Measurements from ENCODE around the gene TFPT. TPM values are rescaled to one million over a fixed set of nuclear protein-coding genes. Genes with fewer than 3 reads are reported as not detected.

Gene TFPT
- total and polyA plus RNA-seq, 7 donors = 18.2 to 28.6 (median 22.4) TPM

DNA sequence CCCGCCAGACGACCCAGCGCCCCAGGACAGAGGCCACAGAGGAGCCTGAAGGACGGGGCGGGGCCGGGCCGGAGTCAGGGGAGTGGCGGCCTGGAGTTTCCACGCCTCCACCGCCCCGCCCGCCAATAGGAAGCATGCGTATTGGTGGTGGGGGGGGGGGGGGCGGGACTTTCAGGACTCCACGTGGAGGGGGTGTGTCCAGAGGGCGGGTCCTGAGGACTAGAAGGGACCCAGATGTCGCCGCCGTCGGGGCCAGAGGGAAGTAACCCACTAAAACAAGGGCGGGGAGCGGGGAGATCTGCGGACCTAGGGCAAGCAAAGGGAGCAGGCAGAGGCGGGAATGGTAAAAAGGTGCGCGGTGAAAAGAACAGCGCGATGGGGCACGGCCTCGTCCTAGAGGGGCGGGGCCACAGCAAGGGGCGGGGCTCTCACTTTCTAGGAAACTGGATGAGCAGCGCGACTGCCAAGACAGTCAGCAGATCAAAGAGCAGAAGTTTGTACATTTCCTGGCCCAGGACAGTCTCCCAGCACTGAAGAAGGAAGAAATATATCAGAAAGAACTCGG, 46.9 kb upstream of the TFPT start:
- DNase-seq = peak; percentile 96
- Histone ChIP-seq H3K27ac (peak overlapping the region; percentile 44 to 94 (median 56)), H3K36me3 (peaks cover 0 to 10% (median 4%) of the 10 kb centered on the region in 4 donors), H3K9me3 (no peaks in the 10 kb centered on the region), H3K4me3 (peak overlapping the region; percentile 24 to 48 (median 35)), H3K27me3 (peaks cover 4 to 30% (median 25%) of the 10 kb centered on the region in 3 donors), H3K4me1 (peaks cover 0 to 55% (median 52%) of the 10 kb centered on the region in 4 donors)
- TF ChIP-seq POLR2A (IDR thresholded peaks at IDR 0.05) = no peak
- 1 to 2% methylated on average over 35 of the region's 35 CpGs for WGBS, 2 donors
- intact Hi-C loops (cut with DNase I) = loop anchor here (5.0 kb wide), 1 partner anchor 40 kb away; the partner anchor contains the start of gene RPS9

DNA sequence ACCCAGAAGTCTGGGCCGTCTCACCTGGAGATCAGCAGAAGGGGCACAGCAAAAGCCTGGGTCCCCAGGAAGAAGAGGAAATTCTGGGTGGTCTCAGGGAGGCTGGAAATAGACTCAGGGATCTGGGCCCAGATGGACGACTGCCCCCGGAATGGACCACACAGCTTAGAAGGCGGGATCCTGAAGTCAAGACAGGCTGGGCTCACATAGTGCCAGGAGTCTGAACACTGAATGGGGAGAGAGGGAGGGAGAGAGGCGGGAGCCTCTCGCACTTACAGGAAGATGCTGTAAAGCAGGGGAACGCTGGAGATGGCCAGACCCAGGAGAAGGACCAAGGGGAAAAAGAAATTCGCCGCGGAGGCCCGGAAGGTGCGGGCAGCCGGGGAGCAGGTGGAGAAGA, 45.4 kb upstream of the TFPT start:
- intact Hi-C loops (cut with DNase I) = loop anchor here (5.0 kb wide), 1 partner anchor 41 kb away; the partner anchor contains the start of gene RPS9
- TF ChIP-seq EP300 (IDR thresholded peaks at IDR 0.05) (no peak), POLR2AphosphoS5 (IDR thresholded peaks at IDR 0.05) (no peak), POLR2A (IDR thresholded peaks at IDR 0.05) (no peak)
- TF ChIP-seq, protein P1, sequence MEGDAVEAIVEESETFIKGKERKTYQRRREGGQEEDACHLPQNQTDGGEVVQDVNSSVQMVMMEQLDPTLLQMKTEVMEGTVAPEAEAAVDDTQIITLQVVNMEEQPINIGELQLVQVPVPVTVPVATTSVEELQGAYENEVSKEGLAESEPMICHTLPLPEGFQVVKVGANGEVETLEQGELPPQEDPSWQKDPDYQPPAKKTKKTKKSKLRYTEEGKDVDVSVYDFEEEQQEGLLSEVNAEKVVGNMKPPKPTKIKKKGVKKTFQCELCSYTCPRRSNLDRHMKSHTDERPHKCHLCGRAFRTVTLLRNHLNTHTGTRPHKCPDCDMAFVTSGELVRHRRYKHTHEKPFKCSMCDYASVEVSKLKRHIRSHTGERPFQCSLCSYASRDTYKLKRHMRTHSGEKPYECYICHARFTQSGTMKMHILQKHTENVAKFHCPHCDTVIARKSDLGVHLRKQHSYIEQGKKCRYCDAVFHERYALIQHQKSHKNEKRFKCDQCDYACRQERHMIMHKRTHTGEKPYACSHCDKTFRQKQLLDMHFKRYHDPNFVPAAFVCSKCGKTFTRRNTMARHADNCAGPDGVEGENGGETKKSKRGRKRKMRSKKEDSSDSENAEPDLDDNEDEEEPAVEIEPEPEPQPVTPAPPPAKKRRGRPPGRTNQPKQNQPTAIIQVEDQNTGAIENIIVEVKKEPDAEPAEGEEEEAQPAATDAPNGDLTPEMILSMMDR (IDR thresholded peaks at IDR 0.05) = no peak
- no peak for DNase-seq
- Histone ChIP-seq H3K27ac (peak overlapping the region; percentile 86 to 96 (median 92)), H3K4me3 (peak overlapping the region in 3 of 4 donors; percentile 48 to 83 (median 62)), H3K4me1 (peaks cover 0 to 55% (median 52%) of the 10 kb centered on the region in 4 donors), H3K27me3 (peaks cover 4 to 18% (median 15%) of the 10 kb centered on the region in 3 donors), H3K36me3 (peaks cover 11 to 24% (median 17%) of the 10 kb centered on the region in 4 donors), H3K9me3 (no peaks in the 10 kb centered on the region)
- 31 to 51% methylated on average over 13 of the region's 13 CpGs for WGBS, 2 donors

DNA sequence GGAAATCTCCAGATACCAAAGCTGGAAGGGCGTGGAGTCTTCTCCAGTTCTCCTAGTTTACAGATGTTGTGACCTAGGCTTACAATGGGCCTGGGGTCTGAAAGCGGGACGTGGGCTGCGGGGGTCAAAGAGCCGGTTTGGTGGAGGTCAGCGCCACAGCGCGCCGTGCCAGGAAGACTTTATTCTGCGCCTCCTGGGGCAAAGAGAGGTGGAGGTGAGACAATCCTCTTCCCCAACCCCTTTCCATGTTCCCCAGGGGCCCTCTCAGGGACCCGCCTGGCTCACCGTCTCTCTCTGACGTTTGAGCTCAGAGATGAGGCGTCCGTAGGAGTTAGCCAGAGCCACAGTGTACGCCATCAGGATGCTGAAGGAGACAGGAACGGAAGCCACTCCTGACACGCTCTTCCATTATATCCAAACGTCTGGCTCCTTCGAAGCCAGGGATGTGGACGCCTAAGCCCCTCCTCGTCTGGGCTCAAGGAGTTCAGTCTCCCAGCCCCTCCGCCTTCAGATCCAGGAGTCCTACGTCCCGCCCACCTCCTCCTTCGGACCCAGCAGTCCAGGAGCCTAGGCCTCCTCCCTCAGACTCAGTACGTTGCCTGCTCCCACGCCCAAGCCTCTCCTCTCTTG, 44.8 kb upstream of the TFPT start:
- H3K4me1 ChIP-seq = peaks cover 0 to 55% (median 52%) of the 10 kb centered on the region in 4 donors
- peak overlapping the region; percentile 86 to 96 (median 92) for H3K27ac ChIP-seq
- TF ChIP-seq EP300 (IDR thresholded peaks at IDR 0.05) = no peak
- peak in 1 of 2 donors; percentile 50 for TF ChIP-seq POLR2A (IDR thresholded peaks at IDR 0.05)
- TF ChIP-seq POLR2AphosphoS5 (IDR thresholded peaks at IDR 0.05) = peak in 1 of 4 donors; percentile 5
- DNase-seq = peak; percentile 74
- WGBS, 2 donors = 1 to 5% methylated on average over 28 of the region's 28 CpGs
- H3K4me3 ChIP-seq = peak overlapping the region; percentile 29 to 83 (median 55)
- H3K9me3 ChIP-seq = no peaks in the 10 kb centered on the region
- intact Hi-C loops (cut with DNase I) = loop anchor here (5.0 kb wide), 1 partner anchor 42 kb away; the partner anchor contains the start of gene RPS9
- H3K36me3 ChIP-seq = peaks cover 16 to 30% (median 22%) of the 10 kb centered on the region in 4 donors
- H3K27me3 ChIP-seq = peaks cover 4 to 12% (median 11%) of the 10 kb centered on the region in 3 donors

DNA sequence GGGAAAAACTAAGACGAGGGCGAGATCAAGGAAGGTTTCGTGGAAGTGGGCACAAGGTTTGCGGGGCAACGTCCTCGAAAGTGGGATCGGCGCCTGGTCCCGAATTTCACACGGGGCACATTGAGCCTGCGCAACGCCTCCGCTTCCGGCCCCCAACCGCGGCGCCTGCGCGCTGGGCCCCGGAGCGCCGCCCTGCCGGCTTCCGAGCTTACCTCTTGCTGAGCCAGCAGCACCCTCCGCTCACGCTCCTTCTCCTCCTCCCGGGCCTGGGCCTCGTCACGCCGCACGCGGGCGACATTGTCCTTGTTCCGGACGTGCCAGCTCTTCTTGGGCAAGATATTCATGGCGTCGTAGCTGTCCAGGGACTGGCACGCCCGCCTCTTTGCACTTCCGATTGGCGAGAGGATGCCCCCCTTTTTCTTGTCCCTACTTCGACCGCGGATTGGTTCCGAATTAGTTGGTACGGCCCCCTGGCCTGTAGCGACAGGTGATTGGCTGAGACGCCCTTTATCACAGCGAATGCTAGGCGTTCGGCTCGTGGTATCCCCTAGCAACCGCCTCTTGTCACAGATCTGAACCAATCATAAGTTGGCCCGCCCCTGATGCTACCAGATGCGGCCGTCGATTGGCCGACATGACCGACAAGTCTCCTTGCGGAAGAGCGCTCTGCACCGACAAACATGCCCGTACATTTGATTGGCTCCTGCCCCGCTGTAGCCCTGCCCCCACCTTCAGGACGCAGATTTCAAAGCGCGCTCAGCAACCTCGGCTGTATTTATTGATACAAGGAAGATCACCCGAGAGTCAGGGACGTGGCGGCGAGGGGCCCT, 44.1 kb upstream of the TFPT start, which contains the start of gene LENG1:
TSS of gene LENG1 (minus strand) at position 370 of the 830 bp plus-strand sequence. CDS start at position 344, 26 bp downstream.
- Histone ChIP-seq H3K27ac (peak within 1 kb of the TSS; percentile 96 to 98 (median 96)), H3K27me3 (peaks cover 4 to 5% (median 4%) of the 10 kb centered on the region in 3 donors), H3K4me1 (peaks cover 0 to 52% (median 49%) of the 10 kb centered on the region in 4 donors), H3K36me3 (peaks cover 23 to 37% (median 30%) of the 10 kb centered on the region in 4 donors), H3K4me3 (peak within 1 kb of the TSS; percentile 69 to 83 (median 72)), H3K9me3 (no peaks in the 10 kb centered on the region)
- peak; percentile 100 for DNase-seq
- WGBS, 2 donors = 0% methylated on average over 72 of the region's 72 CpGs
- TF ChIP-seq POLR2AphosphoS5 (IDR thresholded peaks at IDR 0.05) (peak; percentile 77 to 91 (median 86)), POLR2A (IDR thresholded peaks at IDR 0.05) (peak; percentile 41 to 53), EP300 (IDR thresholded peaks at IDR 0.05) (no peak)
- TF ChIP-seq, protein P1 (IDR thresholded peaks at IDR 0.05) = no peak
- intact Hi-C loops (cut with DNase I) = loop anchor here (2.0 to 5.0 kb wide), 2 partner anchors 21 to 43 kb away; partner anchors contain the start of gene RPS9

DNA sequence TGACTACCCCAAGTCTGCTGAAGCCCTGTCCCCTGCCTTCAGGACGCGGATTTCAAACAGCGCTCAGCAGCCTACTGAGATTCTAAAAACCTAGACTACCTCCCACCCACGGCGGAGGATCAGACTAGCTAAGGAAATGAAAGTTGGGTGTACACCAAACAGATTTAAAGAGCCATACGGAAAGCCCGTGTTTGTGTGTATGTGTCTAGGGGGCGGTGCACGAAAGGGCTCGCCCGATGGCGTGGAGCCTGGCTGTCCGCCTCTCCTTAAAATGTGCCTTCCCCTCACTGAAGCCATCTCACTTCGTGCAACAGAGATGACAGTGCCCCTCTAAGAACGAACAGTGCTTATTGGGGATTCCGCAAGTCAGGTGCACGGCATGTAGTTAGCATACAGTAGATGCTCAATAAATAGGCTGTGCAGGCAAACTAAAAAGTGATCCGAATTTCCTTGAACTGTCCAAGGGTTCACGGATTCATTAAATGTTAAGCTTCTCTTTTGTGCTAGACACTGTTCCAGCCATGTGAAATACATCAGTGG, 43.4 kb upstream of the TFPT start:
- whole genome bisulfite sequencing, 2 donors = 9 to 10% methylated on average over 19 of the region's 19 CpGs
- Histone ChIP-seq H3K4me3 (peak overlapping the region; percentile 69 to 83 (median 72)), H3K9me3 (no peaks in the 10 kb centered on the region), H3K27ac (peak overlapping the region; percentile 96 to 98 (median 96)), H3K36me3 (peaks cover 28 to 44% (median 36%) of the 10 kb centered on the region in 4 donors), H3K27me3 (no peaks in the 10 kb centered on the region), H3K4me1 (peaks cover 0 to 48% (median 44%) of the 10 kb centered on the region in 4 donors)
- TF ChIP-seq POLR2A (IDR thresholded peaks at IDR 0.05) = no peak
- TF ChIP-seq, protein P1 (IDR thresholded peaks at IDR 0.05) = no peak
- no peak for TF ChIP-seq EP300 (IDR thresholded peaks at IDR 0.05)
- no peak for TF ChIP-seq POLR2AphosphoS5 (IDR thresholded peaks at IDR 0.05)
- no peak for DNase-seq
- intact Hi-C loops (cut with DNase I) = loop anchor here (2.0 kb wide), 1 partner anchor 20 kb away; no protein-coding TSS in a partner anchor

Measured in sigmoid colon (tissue), 7 donors.